ENCODE results near the gene CALN1. TPM values are rescaled to one million over a fixed set of nuclear protein-coding genes. Genes with fewer than 3 reads are reported as not detected.

Gene CALN1
- total and polyA plus RNA-seq, 4 donors: 0.02 to 0.91 (median 0.03) TPM

GRCh38 chr7:71780282-71780681 lies 631.9 kb downstream of the CALN1 start:
- ATAC-seq (ENCODE audit: insufficient read depth, low FRiP score) (no peak), DNase-seq (no peak)
- peaks cover 0 to 2% (median 0%) of the 10 kb centered on the region in 4 donors for H3K9me3 ChIP-seq (ENCODE audit: control insufficient read depth in 4 of 4, insufficient read depth in 3 of 4, low read length in 3 of 4)

GRCh38 chr7:71777278-71777677 lies 634.9 kb downstream of the CALN1 start:
- ATAC-seq (ENCODE audit: insufficient read depth, low FRiP score) (no peak), DNase-seq (no peak)
- Histone ChIP-seq H3K36me3 (ENCODE audit: control insufficient read depth in 4 of 4, insufficient read depth in 4 of 4, low read length in 4 of 4) (no peaks in the 10 kb centered on the region), H3K4me1 (ENCODE audit: control insufficient read depth in 5 of 5, insufficient read depth in 5 of 5, low read length in 5 of 5) (no peaks in the 10 kb centered on the region), H3K4me3 (no peak overlapping the region), H3K9me3 (ENCODE audit: control insufficient read depth in 4 of 4, insufficient read depth in 3 of 4, low read length in 3 of 4) (peaks cover 0 to 9% (median 0%) of the 10 kb centered on the region in 4 donors), H3K27ac (ENCODE audit: low read depth in 1 of 2, low read length in 1 of 2) (no peak overlapping the region), H3K27me3 (ENCODE audit: control insufficient read depth in 3 of 3, insufficient read depth in 3 of 3, low read length in 2 of 3) (no peaks in the 10 kb centered on the region), H3K9ac (ENCODE audit: insufficient read depth in 1 of 2, low read length in 2 of 2) (no peak overlapping the region)
- 91 to 93% methylated on average over 8 of the region's 8 CpGs for WGBS, 2 donors
- TF ChIP-seq, protein P1, sequence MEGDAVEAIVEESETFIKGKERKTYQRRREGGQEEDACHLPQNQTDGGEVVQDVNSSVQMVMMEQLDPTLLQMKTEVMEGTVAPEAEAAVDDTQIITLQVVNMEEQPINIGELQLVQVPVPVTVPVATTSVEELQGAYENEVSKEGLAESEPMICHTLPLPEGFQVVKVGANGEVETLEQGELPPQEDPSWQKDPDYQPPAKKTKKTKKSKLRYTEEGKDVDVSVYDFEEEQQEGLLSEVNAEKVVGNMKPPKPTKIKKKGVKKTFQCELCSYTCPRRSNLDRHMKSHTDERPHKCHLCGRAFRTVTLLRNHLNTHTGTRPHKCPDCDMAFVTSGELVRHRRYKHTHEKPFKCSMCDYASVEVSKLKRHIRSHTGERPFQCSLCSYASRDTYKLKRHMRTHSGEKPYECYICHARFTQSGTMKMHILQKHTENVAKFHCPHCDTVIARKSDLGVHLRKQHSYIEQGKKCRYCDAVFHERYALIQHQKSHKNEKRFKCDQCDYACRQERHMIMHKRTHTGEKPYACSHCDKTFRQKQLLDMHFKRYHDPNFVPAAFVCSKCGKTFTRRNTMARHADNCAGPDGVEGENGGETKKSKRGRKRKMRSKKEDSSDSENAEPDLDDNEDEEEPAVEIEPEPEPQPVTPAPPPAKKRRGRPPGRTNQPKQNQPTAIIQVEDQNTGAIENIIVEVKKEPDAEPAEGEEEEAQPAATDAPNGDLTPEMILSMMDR (IDR thresholded peaks at IDR 0.05; ENCODE audit: control extremely low read depth, extremely low read depth): no peak

More at GRCh38 chr7:71780282-71780681, 631.9 kb downstream of the CALN1 start:
- Histone ChIP-seq H3K27me3 (ENCODE audit: control insufficient read depth in 3 of 3, insufficient read depth in 3 of 3, low read length in 2 of 3) (no peaks in the 10 kb centered on the region), H3K36me3 (ENCODE audit: control insufficient read depth in 4 of 4, insufficient read depth in 4 of 4, low read length in 4 of 4) (no peaks in the 10 kb centered on the region), H3K9ac (ENCODE audit: insufficient read depth in 1 of 2, low read length in 2 of 2) (no peak overlapping the region), H3K4me3 (no peak overlapping the region), H3K27ac (ENCODE audit: low read depth in 1 of 2, low read length in 1 of 2) (no peak overlapping the region), H3K4me1 (ENCODE audit: control insufficient read depth in 5 of 5, insufficient read depth in 5 of 5, low read length in 5 of 5) (no peaks in the 10 kb centered on the region)
- WGBS, 2 donors: 55 to 66% methylated on average over 7 of the region's 7 CpGs
- TF ChIP-seq, protein P1 (IDR thresholded peaks at IDR 0.05; ENCODE audit: control extremely low read depth, extremely low read depth): no peak

- no peak overlapping the region for H3K4me3 ChIP-seq
- H3K9me3 ChIP-seq (ENCODE audit: control insufficient read depth in 4 of 4, insufficient read depth in 3 of 4, low read length in 3 of 4): peaks cover 0 to 9% (median 0%) of the 10 kb centered on the region in 4 donors
- no peaks in the 10 kb centered on the region for H3K4me1 ChIP-seq (ENCODE audit: control insufficient read depth in 5 of 5, insufficient read depth in 5 of 5, low read length in 5 of 5)
- H3K36me3 ChIP-seq (ENCODE audit: control insufficient read depth in 4 of 4, insufficient read depth in 4 of 4, low read length in 4 of 4): no peaks in the 10 kb centered on the region
- no peak overlapping the region for H3K27ac ChIP-seq (ENCODE audit: low read depth in 1 of 2, low read length in 1 of 2)
- H3K27me3 ChIP-seq (ENCODE audit: control insufficient read depth in 3 of 3, insufficient read depth in 3 of 3, low read length in 2 of 3): no peaks in the 10 kb centered on the region
- H3K9ac ChIP-seq (ENCODE audit: insufficient read depth in 1 of 2, low read length in 2 of 2): no peak overlapping the region
- 89 to 91% methylated on average over 9 of the region's 9 CpGs for WGBS, 2 donors
- TF ChIP-seq, protein P1 (IDR thresholded peaks at IDR 0.05; ENCODE audit: control extremely low read depth, extremely low read depth): no peak
- DNase-seq (no peak), ATAC-seq (ENCODE audit: insufficient read depth, low FRiP score) (no peak)
These were observed 635.4 kb downstream of the CALN1 start for GRCh38 chr7:71776726-71777125.

DNA sequence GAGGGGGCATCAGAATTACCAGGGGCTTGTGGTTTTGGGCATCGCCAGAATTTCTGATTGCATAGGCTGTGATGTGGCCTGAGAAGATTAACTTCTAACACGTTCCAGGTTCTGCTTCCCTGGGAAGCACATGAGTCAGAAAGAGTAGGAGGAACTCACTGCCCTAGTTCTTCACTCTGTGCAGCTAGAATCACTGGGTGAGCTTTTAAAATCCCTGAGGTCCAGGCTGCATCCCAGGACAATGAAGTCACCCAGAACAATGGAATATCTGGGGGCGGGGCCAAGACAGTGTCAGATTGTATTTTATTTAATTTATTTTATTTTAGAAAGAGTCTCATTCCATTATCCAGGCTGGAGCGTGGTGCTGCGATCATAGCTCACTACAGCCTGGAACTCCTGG lies 636.5 kb downstream of the CALN1 start:
- no peaks in the 10 kb centered on the region for H3K36me3 ChIP-seq (ENCODE audit: control insufficient read depth in 4 of 4, insufficient read depth in 4 of 4, low read length in 4 of 4)
- peaks cover 0 to 9% (median 0%) of the 10 kb centered on the region in 4 donors for H3K9me3 ChIP-seq (ENCODE audit: control insufficient read depth in 4 of 4, insufficient read depth in 3 of 4, low read length in 3 of 4)
- no peaks in the 10 kb centered on the region for H3K27me3 ChIP-seq (ENCODE audit: control insufficient read depth in 3 of 3, insufficient read depth in 3 of 3, low read length in 2 of 3)
- ATAC-seq (ENCODE audit: insufficient read depth, low FRiP score): no peak
- TF ChIP-seq, protein P1 (IDR thresholded peaks at IDR 0.05; ENCODE audit: control extremely low read depth, extremely low read depth): no peak
- no peak overlapping the region for H3K4me3 ChIP-seq
- H3K27ac ChIP-seq (ENCODE audit: low read depth in 1 of 2, low read length in 1 of 2): no peak overlapping the region
- DNase-seq: no peak
- H3K9ac ChIP-seq (ENCODE audit: insufficient read depth in 1 of 2, low read length in 2 of 2): no peak overlapping the region
- 84 to 87% methylated on average over 5 of the region's 5 CpGs for WGBS, 2 donors
- no peaks in the 10 kb centered on the region for H3K4me1 ChIP-seq (ENCODE audit: control insufficient read depth in 5 of 5, insufficient read depth in 5 of 5, low read length in 5 of 5)
